CD4-positive, alpha-beta T cell treated with Interferon gamma for 1 hour (primary cell): ENCODE measurements around the gene MLST8.
"Not testable (repeated sequence)": the region's sequence is repeated elsewhere in the genome, so short reads cannot be mapped to it uniquely, and the experiment has no call there.

Experiments
- DNase-seq: peaks from one replicate; pipeline ENCODE4 v3.0.0-alpha.2; 2020

MLST8 gene

GRCh38 chr16:2233872-2234812, 28.9 kb downstream of the MLST8 start:
- DNase-seq = no peak

GRCh38 chr16:2234813-2235170, 29.5 kb downstream of the MLST8 start:
- DNase-seq = no peak

- DNase-seq = no peak
Measured at GRCh38 chr16:2235234-2235651, 30.0 kb downstream of the MLST8 start.

DNA sequence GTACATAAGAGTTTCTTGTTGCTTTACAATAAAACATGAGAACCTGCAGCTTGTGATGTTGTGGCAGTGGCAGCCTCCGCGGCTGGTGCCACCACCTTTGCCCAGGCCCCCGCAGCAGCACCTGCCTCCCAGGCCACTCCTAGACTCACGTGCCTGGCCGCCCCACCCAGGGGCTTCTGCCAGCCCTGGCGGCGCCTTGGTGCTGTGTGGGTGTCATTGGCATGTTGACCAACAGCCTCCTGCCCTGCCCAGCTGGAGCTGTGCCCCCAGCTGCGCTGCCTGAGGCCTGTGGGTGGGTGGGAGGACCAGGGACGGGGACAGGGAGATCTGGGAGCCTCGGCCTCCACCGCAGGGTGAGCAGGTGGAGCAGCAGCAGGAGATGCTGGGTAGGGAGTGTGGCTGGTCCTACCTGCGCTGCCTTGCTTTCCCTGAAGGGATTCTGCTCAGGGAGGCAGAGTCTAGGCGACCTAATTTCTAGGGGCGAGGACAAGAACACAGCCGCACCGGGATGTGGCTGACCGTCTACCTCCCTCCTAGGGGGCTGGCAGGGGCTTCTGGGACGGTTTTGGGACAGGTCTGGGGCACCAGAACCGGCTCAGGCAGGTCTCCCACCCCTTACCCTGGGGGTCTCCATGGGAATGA, 30.6 kb downstream of the MLST8 start:
- DNase-seq = no peak

DNA sequence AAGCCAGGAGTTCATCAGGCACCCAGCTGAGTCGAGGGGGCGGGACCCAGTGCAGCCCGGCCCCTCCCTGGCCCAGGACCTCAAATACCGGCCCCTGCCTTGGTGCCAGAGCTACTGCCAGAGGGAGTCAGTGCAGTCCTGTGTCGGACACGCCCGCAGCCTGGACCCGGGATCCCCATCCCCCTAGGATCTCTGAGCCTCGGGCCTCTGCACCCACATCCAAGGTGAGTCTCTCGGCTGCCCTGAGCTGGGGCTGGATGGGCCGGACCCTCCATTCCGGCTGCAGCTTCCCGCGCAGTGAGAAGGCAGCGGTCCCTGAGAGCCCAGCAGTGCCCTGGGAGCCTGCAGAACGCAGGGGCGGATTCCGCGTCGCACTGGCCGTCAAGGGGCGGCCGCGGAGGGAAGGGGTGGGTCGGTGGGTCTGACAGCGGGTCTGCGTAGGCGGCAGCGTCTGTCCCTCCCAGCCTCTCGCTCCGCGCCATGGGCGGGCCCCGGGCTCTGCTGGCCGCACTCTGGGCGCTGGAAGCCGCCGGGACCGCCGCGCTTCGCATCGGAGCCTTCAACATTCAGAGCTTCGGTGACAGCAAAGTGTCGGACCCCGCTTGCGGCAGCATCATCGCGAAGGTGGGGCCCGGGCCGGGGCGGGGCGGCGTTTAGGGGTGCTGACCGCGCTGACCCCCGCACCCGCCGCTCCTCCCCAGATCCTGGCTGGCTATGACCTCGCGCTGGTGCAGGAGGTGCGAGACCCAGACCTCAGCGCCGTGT, 31.3 kb downstream of the MLST8 start, which contains the start of gene DNASE1L2:
Gene DNASE1L2, plus strand, starts transcription at position 108 of the 765 bp plus-strand sequence. Its CDS starts 373 bp downstream, at position 481.
- no peak for DNase-seq

DNA sequence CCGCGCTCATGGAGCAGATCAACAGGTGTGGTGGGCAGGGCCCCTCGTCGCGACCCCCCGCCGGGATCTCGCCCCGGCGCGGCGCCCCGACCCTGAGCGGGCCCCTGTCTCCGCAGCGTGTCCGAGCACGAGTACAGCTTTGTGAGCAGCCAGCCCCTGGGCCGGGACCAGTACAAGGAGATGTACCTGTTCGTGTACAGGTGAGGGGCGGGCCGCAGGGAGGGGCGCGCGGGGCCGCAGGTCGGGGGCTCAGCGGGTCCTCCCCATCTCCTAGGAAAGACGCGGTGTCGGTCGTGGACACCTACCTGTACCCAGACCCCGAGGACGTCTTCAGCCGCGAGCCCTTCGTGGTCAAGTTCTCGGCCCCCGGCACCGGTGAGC, 31.8 kb downstream of the MLST8 start:
- DNase-seq = no peak

- no peak for DNase-seq
Measured at GRCh38 chr16:2237493-2238149, 32.4 kb downstream of the MLST8 start.

DNA sequence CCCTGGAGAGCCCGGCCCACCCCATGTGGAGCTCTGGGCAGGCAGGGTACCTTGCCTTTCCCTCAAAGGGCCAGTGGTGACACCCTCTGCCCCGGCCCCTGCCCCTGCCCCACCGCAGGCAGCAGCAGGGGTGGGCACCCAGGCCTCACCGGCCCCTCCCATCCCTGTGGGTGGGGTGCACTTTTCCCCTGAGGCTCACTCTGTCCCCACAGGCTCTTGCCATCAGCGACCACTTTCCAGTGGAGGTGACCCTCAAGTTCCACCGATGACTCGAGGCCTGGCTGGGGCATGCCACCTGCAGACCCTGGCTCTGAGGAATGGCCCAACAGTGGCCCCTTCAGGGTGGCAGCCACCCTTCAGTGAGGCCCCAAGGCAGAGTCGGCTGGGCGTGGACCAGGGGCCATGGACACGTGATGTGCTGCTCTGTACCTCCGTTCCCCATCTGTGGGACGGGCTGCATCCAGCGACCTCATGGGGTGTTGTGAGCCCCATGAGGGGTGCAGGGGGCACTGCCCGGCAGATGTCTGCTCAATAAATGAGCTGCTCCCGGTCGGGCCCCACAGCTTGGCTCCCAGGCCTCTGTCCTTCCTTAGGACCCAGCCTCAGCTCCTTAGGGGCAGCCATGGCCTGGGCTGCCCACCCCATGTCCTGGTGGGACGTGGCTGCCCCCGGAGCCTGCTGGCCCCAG, 33.0 kb downstream of the MLST8 start:
- DNase-seq = no peak

GRCh38 chr16:2238838-2239675, 33.8 kb downstream of the MLST8 start:
- no peak for DNase-seq

- not testable (repeated sequence) for DNase-seq
Measured at GRCh38 chr16:2240331-2240730, 35.1 kb downstream of the MLST8 start.

GRCh38 chr16:2242598-2242997, 37.3 kb downstream of the MLST8 start:
- DNase-seq = no peak

DNA sequence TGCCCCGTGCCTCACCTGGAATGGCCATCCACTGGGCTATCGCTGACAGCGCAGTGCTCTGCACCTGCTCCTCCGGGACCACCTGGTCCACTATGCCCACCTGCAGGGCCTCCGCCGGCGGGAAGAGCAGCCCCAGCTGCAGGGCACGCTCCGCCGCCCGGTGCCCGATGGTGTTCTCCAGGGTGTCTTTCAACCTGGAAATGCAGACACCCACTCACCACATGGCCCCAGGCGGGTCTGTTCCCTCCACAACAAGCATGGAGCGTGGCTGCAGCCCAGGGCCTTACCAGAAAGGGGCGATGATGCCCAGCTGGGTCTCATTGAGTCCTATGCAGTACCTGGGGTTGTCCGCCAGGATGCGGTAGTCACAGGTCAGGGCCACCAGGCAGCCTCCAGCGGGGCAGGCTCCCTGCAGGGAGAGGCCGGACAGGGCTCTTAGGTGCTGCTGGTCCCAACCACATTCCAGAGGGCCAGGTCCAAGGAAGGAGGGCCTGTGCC, 37.8 kb downstream of the MLST8 start:
- DNase-seq = no peak

GRCh38 chr16:2243781-2244180, 38.5 kb downstream of the MLST8 start:
- no peak for DNase-seq

- DNase-seq = no peak
Measured at GRCh38 chr16:2244301-2244700, 39.0 kb downstream of the MLST8 start.

DNA sequence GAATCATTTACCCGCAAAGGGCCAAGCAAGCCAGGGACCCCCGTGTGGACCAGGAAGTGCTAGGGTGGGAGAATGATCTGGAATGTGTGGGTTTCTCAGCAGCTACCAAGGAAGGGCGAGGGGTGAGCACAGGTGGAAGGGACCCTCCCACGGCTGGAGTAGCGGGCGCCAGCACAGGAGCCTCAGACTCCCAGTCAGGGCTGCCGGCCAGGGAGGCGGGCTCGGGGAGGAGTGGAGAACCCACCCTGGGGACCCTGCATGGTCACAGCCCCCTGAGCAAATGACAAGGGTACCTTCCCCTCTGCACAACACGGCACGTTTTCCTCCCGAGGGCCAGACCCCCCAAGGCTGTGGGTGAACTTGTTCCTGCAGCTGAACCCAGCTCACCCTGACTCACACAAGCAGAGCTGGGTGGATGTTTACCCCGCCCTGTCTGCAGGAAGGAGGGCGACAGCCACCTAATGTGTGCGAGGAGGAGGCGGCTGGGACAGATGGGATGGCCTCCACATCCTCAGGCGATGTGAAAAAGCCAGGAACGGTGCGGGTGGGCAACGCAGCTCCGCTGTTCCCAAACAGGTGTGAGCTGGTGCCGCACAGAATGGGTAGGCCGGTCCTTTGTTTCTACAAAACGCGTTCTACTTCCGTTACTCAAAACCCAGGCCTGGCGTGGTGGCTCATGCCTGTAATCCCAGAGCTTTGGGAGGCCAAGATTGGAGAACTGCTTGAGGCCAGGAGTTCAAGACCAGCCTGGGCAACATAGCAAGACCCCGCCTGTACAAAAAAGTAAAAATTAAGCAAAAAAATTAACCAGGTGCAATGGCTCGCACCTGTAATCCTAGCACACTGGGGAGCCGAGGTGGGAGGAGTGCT, 39.9 kb downstream of the MLST8 start:
- DNase-seq = no peak

- no peak for DNase-seq
Measured at GRCh38 chr16:2246301-2246885, 41.1 kb downstream of the MLST8 start.

GRCh38 chr16:2250652-2251295, 45.5 kb downstream of the MLST8 start:
- peak; percentile 53 for DNase-seq

GRCh38 chr16:2251296-2252111, 46.2 kb downstream of the MLST8 start, which contains the start of gene ECI1:
TSS of gene ECI1 (minus strand) at chr16:2251587. CDS start at chr16:2251566, 21 bp downstream.
- DNase-seq = peak; percentile 87
